ENCODE results near the gene BDKRB1.

Gene BDKRB1

GRCh38 chr14:96221109-96221650 lies 34.8 kb upstream of the BDKRB1 start:
- no peak overlapping the region for H3K27ac ChIP-seq (ENCODE audit: low read length)

GRCh38 chr14:96221841-96222240 lies 34.2 kb upstream of the BDKRB1 start:
- Histone ChIP-seq H3K4me1 (ENCODE audit: insufficient read depth, low read length) (no peaks in the 10 kb centered on the region), H4K20me1 (ENCODE audit: insufficient read depth, low read length) (no peaks in the 10 kb centered on the region), H3K9ac (ENCODE audit: low read depth, low read length) (no peak overlapping the region), H3K4me3 (ENCODE audit: low read depth in 1 of 2, low read length in 2 of 2) (no peak overlapping the region), H3K36me3 (ENCODE audit: insufficient read depth, low read length) (no peaks in the 10 kb centered on the region), H3K4me2 (ENCODE audit: insufficient read depth, low read length) (no peak overlapping the region), H3K79me2 (ENCODE audit: insufficient read depth, low read length) (no peaks in the 10 kb centered on the region), H3K27ac (ENCODE audit: low read length) (no peak overlapping the region), H2AFZ (ENCODE audit: low read depth, low read length) (no peak overlapping the region), H3K9me3 (ENCODE audit: insufficient read depth, low read length, severe bottlenecking) (no peaks in the 10 kb centered on the region), H3K27me3 (ENCODE audit: insufficient read depth, low read length, poor library complexity) (no peaks in the 10 kb centered on the region)
- TF ChIP-seq EZH2 (IDR thresholded peaks at IDR 0.05; ENCODE audit: borderline replicate concordance, low read depth, low read length, severe bottlenecking) (no peak), CTCF (IDR thresholded peaks at IDR 0.05; ENCODE audit: borderline replicate concordance, extremely low read depth, low read length, poor library complexity, severe bottlenecking) (no peak)
- no peak for ATAC-seq (ENCODE audit: insufficient read depth, low read depth)
- DNase-seq: no peak

More at GRCh38 chr14:96221109-96221650, 34.8 kb upstream of the BDKRB1 start:
- H3K9me3 ChIP-seq (ENCODE audit: insufficient read depth, low read length, severe bottlenecking): no peaks in the 10 kb centered on the region
- no peaks in the 10 kb centered on the region for H3K27me3 ChIP-seq (ENCODE audit: insufficient read depth, low read length, poor library complexity)
- no peaks in the 10 kb centered on the region for H3K36me3 ChIP-seq (ENCODE audit: insufficient read depth, low read length)
- H3K9ac ChIP-seq (ENCODE audit: low read depth, low read length): no peak overlapping the region
- no peak overlapping the region for H3K4me3 ChIP-seq (ENCODE audit: low read depth in 1 of 2, low read length in 2 of 2)
- TF ChIP-seq CTCF (IDR thresholded peaks at IDR 0.05; ENCODE audit: borderline replicate concordance, extremely low read depth, low read length, poor library complexity, severe bottlenecking) (no peak), EZH2 (IDR thresholded peaks at IDR 0.05; ENCODE audit: borderline replicate concordance, low read depth, low read length, severe bottlenecking) (no peak)
- H3K4me1 ChIP-seq (ENCODE audit: insufficient read depth, low read length): no peaks in the 10 kb centered on the region
- DNase-seq (no peak), ATAC-seq (ENCODE audit: insufficient read depth, low read depth) (no peak)
- H4K20me1 ChIP-seq (ENCODE audit: insufficient read depth, low read length): no peaks in the 10 kb centered on the region
- H3K79me2 ChIP-seq (ENCODE audit: insufficient read depth, low read length): no peaks in the 10 kb centered on the region
- no peak overlapping the region for H2AFZ ChIP-seq (ENCODE audit: low read depth, low read length)
- H3K4me2 ChIP-seq (ENCODE audit: insufficient read depth, low read length): no peak overlapping the region

- DNase-seq (no peak), ATAC-seq (ENCODE audit: insufficient read depth, low read depth) (no peak)
- Histone ChIP-seq H3K4me1 (ENCODE audit: insufficient read depth, low read length) (no peaks in the 10 kb centered on the region), H3K4me3 (ENCODE audit: low read depth in 1 of 2, low read length in 2 of 2) (no peak overlapping the region), H3K4me2 (ENCODE audit: insufficient read depth, low read length) (no peak overlapping the region), H3K36me3 (ENCODE audit: insufficient read depth, low read length) (no peaks in the 10 kb centered on the region), H3K79me2 (ENCODE audit: insufficient read depth, low read length) (no peaks in the 10 kb centered on the region), H2AFZ (ENCODE audit: low read depth, low read length) (no peak overlapping the region), H3K27me3 (ENCODE audit: insufficient read depth, low read length, poor library complexity) (no peaks in the 10 kb centered on the region), H3K27ac (ENCODE audit: low read length) (no peak overlapping the region), H3K9ac (ENCODE audit: low read depth, low read length) (no peak overlapping the region), H4K20me1 (ENCODE audit: insufficient read depth, low read length) (no peaks in the 10 kb centered on the region), H3K9me3 (ENCODE audit: insufficient read depth, low read length, severe bottlenecking) (no peaks in the 10 kb centered on the region)
- no peak for TF ChIP-seq CTCF (IDR thresholded peaks at IDR 0.05; ENCODE audit: borderline replicate concordance, extremely low read depth, low read length, poor library complexity, severe bottlenecking)
- no peak for TF ChIP-seq EZH2 (IDR thresholded peaks at IDR 0.05; ENCODE audit: borderline replicate concordance, low read depth, low read length, severe bottlenecking)
Observed at GRCh38 chr14:96224480-96225096, 31.4 kb upstream of the BDKRB1 start.
